Frontal cortex (tissue), 4 donors: ENCODE data around the gene MRPL40. TPM values are rescaled to one million over a fixed set of nuclear protein-coding genes. Genes with fewer than 3 reads are reported as not detected.

Experiments
- DNase-seq, 2 donors: peaks; one replicate each; pipeline ENCODE4 v3.0.0; 2012; ENCODE audit warnings: low spot score in 2 of 2
- FAIRE-seq: peaks from 2 replicates; lab custom pipeline; 2012; peaks lifted over from hg19 to GRCh38; lab: Jason Lieb, UNC
- total RNA-seq: library from RNA; depleted of rRNA; stranded (reverse); fragments of >200 nt; gene quantifications from one replicate; pipeline ENCODE4 v1.2.3, GENCODE V29; 2014
- donor health status: control.
- donor health status: control.
- donor health status: control.

Gene MRPL40
- total RNA-seq, 1 donor from 2014 or later = 18.8 TPM

- DNase-seq (no peak), FAIRE-seq (no peak)
Observed at GRCh38 chr22:19406281-19406811, 26.0 kb upstream of the MRPL40 start.

- FAIRE-seq (no peak), DNase-seq (no peak)
Observed at GRCh38 chr22:19406846-19407245, 25.5 kb upstream of the MRPL40 start.

GRCh38 chr22:19407649-19408606 lies 24.4 kb upstream of the MRPL40 start:
- no peak for DNase-seq
- no peak for FAIRE-seq

- FAIRE-seq (no peak), DNase-seq (no peak)
Observed at GRCh38 chr22:19410941-19411689, 21.2 kb upstream of the MRPL40 start.

GRCh38 chr22:19411690-19412045 lies 20.7 kb upstream of the MRPL40 start:
- FAIRE-seq = no peak
- DNase-seq = no peak

GRCh38 chr22:19412478-19412877 lies 19.9 kb upstream of the MRPL40 start:
- no peak for DNase-seq
- no peak for FAIRE-seq

- no peak for FAIRE-seq
Observed at GRCh38 chr22:19412923-19413322, 19.4 kb upstream of the MRPL40 start.

GRCh38 chr22:19419086-19419463 lies 13.3 kb upstream of the MRPL40 start:
- FAIRE-seq (no peak), DNase-seq (no peak)

More at GRCh38 chr22:19412923-19413322, 19.4 kb upstream of the MRPL40 start:
- DNase-seq = no peak

GRCh38 chr22:19419464-19420178 lies 12.7 kb upstream of the MRPL40 start:
- DNase-seq (no peak), FAIRE-seq (no peak)

GRCh38 chr22:19420321-19420720 lies 12.0 kb upstream of the MRPL40 start:
- no peak for FAIRE-seq
- no peak for DNase-seq

- DNase-seq = no peak
- no peak for FAIRE-seq
Observed at GRCh38 chr22:19422440-19423301, 9.7 kb upstream of the MRPL40 start.

GRCh38 chr22:19424186-19424500 lies 8.2 kb upstream of the MRPL40 start:
- DNase-seq (no peak), FAIRE-seq (no peak)

GRCh38 chr22:19429950-19430889 lies 2.1 kb upstream of the MRPL40 start:
- no peak for FAIRE-seq
- DNase-seq = no peak

GRCh38 chr22:19430890-19431541 lies 1.3 kb upstream of the MRPL40 start:
- DNase-seq (peak in 1 of 2 donors; percentile 14), FAIRE-seq (no peak)

- DNase-seq (peak; percentile 78 to 90), FAIRE-seq (no peak)
Observed at GRCh38 chr22:19431649-19432132, 654 bp upstream of the MRPL40 start, which contains the start of gene HIRA. Gene HIRA, minus strand, starts transcription at chr22:19431733. Its CDS starts 257 bp downstream, at chr22:19431476.

- DNase-seq (no peak), FAIRE-seq (no peak)
Observed at GRCh38 chr22:19434401-19434800, 2.1 kb downstream of the MRPL40 start.

- FAIRE-seq = no peak
- no peak for DNase-seq
Observed at GRCh38 chr22:19434829-19435580, 2.7 kb downstream of the MRPL40 start.
